Kidney (tissue), 14 donors: ENCODE results near the gene ARHGEF26. TPM values are rescaled to one million over a fixed set of nuclear protein-coding genes. Genes with fewer than 3 reads are reported as not detected.

ENCODE experiments used
- DNase-seq, 5 donors: peaks; one replicate each; pipeline ENCODE4 v3.0.0-alpha.2; 2013 to 2020
- FAIRE-seq: peaks from 2 replicates; lab custom pipeline; 2012; peaks lifted over from hg19 to GRCh38; lab: Jason Lieb, UNC
- H3K27ac ChIP-seq, 2 donors: one replicate each; pipeline ENCODE4 v1.7.0; 2013; ENCODE audit warnings: low read depth in 2 of 2, low read length in 2 of 2, inconsistent platforms in 1 of 2
- H3K27me3 ChIP-seq: one replicate; pipeline ENCODE4 v1.7.1; 2013; ENCODE audit warnings: low read length, inconsistent platforms; ENCODE audit not compliant: control insufficient read depth, insufficient read depth
- H3K36me3 ChIP-seq, 3 donors: one replicate each; pipeline versions ENCODE4 v1.7.0 to v1.7.1; 2013; ENCODE audit warnings: low read length in 3 of 3, control low read depth in 1 of 3, inconsistent platforms in 1 of 3; ENCODE audit not compliant: insufficient read depth in 3 of 3, control insufficient read depth in 2 of 3
- H3K4me1 ChIP-seq, 3 donors: one replicate each; pipeline versions ENCODE4 v1.7.0 to v1.7.1; 2013; ENCODE audit warnings: low read length in 3 of 3, inconsistent platforms in 1 of 3, low read depth in 1 of 3; ENCODE audit not compliant: control insufficient read depth in 2 of 3, insufficient read depth in 2 of 3
- H3K4me3 ChIP-seq, 3 donors: one replicate each; pipeline versions ENCODE4 v1.7.0 to v1.8.1; 2013; ENCODE audit warnings: low read length in 3 of 3, control low read depth in 1 of 3, inconsistent platforms in 1 of 3
- H3K9ac ChIP-seq, 3 donors: one replicate each; pipeline versions ENCODE4 v1.7.0 to v1.7.1; 2013; ENCODE audit warnings: low read length in 3 of 3, control low read depth in 1 of 3, inconsistent platforms in 1 of 3
- H3K9me3 ChIP-seq, 3 donors: one replicate each; pipeline versions ENCODE4 v1.7.0 to v1.7.1; 2013; ENCODE audit warnings: low read length in 3 of 3, control low read depth in 1 of 3, inconsistent platforms in 1 of 3; ENCODE audit not compliant: control insufficient read depth in 2 of 3, insufficient read depth in 1 of 3
- intact Hi-C: fragments of 100-400 bp; cut with DNase I; formaldehyde crosslinking; loops from one replicate; pipeline ENCODE4 v1.11.1; 2022
- polyA plus RNA-seq: library from polyadenylated mRNA; stranded (reverse); fragments of 350-450 nt; fragmentation: Illumina TruSeq; extraction: RNeasy Lipid Tissue Mini Kit (QIAGEN cat#74804); gene quantifications from one replicate; pipeline ENCODE4 v1.2.3, GENCODE V29; 2014; ENCODE audit warnings: low read depth, low replicate concordance; ENCODE audit not compliant: insufficient read depth
- total RNA-seq: library from RNA; stranded (reverse); fragmentation: NEBNext Ultra II Directional; extraction: Animal tissue kit (Norgen Biotek cat#: 25700); gene quantifications from one replicate; pipeline ENCODE4 v1.2.1, GENCODE V29; 2021
- TF ChIP-seq, protein P1 (sequence below): IDR thresholded peaks from 3 replicates; pipeline ENCODE4 v1.5.1; 2012; ENCODE audit warnings: mild to moderate bottlenecking, moderate library complexity, borderline replicate concordance; ENCODE audit not compliant: insufficient read depth; ENCODE audit errors: extremely low read depth
- donor health status: control.
- donor health status: control.
- donor health status: control.
- donor health status: control.
- donor health status: control.
- donor health status: DM: yes; HTN: yes; CAD: no.
- donor health status: Normal renal cell carcinoma (clear cell type).

The ARHGEF26 gene
- total and polyA plus RNA-seq, 2 donors from 2014 or later, result 3.9 to 4.8 TPM

- Histone ChIP-seq H3K9me3 (no peaks in the 10 kb centered on the region), H3K4me3 (no peak overlapping the region), H3K27ac (no peak overlapping the region), H3K4me1 (peaks cover 0 to 2% (median 0%) of the 10 kb centered on the region in 3 donors), H3K27me3 (no peaks in the 10 kb centered on the region), H3K9ac (no peak overlapping the region), H3K36me3 (no peaks in the 10 kb centered on the region)
- DNase-seq (no peak), FAIRE-seq (no peak)
- intact Hi-C loops, result no loop called here
- TF ChIP-seq, protein P1, sequence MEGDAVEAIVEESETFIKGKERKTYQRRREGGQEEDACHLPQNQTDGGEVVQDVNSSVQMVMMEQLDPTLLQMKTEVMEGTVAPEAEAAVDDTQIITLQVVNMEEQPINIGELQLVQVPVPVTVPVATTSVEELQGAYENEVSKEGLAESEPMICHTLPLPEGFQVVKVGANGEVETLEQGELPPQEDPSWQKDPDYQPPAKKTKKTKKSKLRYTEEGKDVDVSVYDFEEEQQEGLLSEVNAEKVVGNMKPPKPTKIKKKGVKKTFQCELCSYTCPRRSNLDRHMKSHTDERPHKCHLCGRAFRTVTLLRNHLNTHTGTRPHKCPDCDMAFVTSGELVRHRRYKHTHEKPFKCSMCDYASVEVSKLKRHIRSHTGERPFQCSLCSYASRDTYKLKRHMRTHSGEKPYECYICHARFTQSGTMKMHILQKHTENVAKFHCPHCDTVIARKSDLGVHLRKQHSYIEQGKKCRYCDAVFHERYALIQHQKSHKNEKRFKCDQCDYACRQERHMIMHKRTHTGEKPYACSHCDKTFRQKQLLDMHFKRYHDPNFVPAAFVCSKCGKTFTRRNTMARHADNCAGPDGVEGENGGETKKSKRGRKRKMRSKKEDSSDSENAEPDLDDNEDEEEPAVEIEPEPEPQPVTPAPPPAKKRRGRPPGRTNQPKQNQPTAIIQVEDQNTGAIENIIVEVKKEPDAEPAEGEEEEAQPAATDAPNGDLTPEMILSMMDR, result no peak
Observed at GRCh38 chr3:154241496-154241895, 120.3 kb downstream of the ARHGEF26 start.

GRCh38 chr3:154242766-154243165 lies 121.6 kb downstream of the ARHGEF26 start:
- no peak for FAIRE-seq
- intact Hi-C loops, result no loop called here
- peak overlapping the region; percentile 32 to 46 for H3K27ac ChIP-seq
- H3K4me1 ChIP-seq, result peaks cover 0 to 2% (median 0%) of the 10 kb centered on the region in 3 donors
- H3K4me3 ChIP-seq, result no peak overlapping the region
- no peaks in the 10 kb centered on the region for H3K36me3 ChIP-seq
- H3K9me3 ChIP-seq, result no peaks in the 10 kb centered on the region
- TF ChIP-seq, protein P1, result no peak
- H3K9ac ChIP-seq, result no peak overlapping the region
- DNase-seq, result no peak
- no peaks in the 10 kb centered on the region for H3K27me3 ChIP-seq

- no peak overlapping the region for H3K9ac ChIP-seq
- FAIRE-seq, result no peak
Observed at GRCh38 chr3:154243353-154243752, 122.2 kb downstream of the ARHGEF26 start.

More at GRCh38 chr3:154243353-154243752, 122.2 kb downstream of the ARHGEF26 start:
- H3K27me3 ChIP-seq, result no peaks in the 10 kb centered on the region
- no peaks in the 10 kb centered on the region for H3K9me3 ChIP-seq
- intact Hi-C loops, result no loop called here
- DNase-seq, result no peak
- no peak overlapping the region for H3K4me3 ChIP-seq
- H3K27ac ChIP-seq, result no peak overlapping the region
- TF ChIP-seq, protein P1, result no peak
- H3K36me3 ChIP-seq, result no peaks in the 10 kb centered on the region
- H3K4me1 ChIP-seq, result peaks cover 0 to 2% (median 0%) of the 10 kb centered on the region in 3 donors
